Upper lobe of left lung (tissue), 6 donors: ENCODE data around the gene SYT7. TPM values are rescaled to one million over a fixed set of nuclear protein-coding genes. Genes with fewer than 3 reads are reported as not detected.

Experiments used
- ATAC-seq, 2 donors: fragments of 200-7000 bp; cut with Tn5 transposase; one replicate each; pipeline ENCODE4 v1.9.1; 2022; ENCODE audit warnings: mild to moderate bottlenecking in 2 of 2, moderate library complexity in 2 of 2; ENCODE audit not compliant: low FRiP score in 2 of 2
- DNase-seq, 2 donors: peaks; one replicate each; pipeline ENCODE4 v3.0.0-alpha.2; 2019 to 2020
- H3K27ac ChIP-seq, 4 donors: fragments of 200-600 bp; sonication (generic); one replicate each; pipeline ENCODE4 v1.5.1; 2016 to 2019
- H3K27me3 ChIP-seq, 4 donors: fragments of 200-600 bp; sonication (generic); one replicate each; pipeline ENCODE4 v1.5.1; 2017 to 2019
- H3K36me3 ChIP-seq, 4 donors: fragments of 200-600 bp; sonication (generic); one replicate each; pipeline ENCODE4 v1.5.1; 2016 to 2019
- H3K4me1 ChIP-seq, 4 donors: fragments of 200-600 bp; sonication (generic); one replicate each; pipeline ENCODE4 v1.5.1; 2018 to 2019
- H3K4me3 ChIP-seq, 4 donors: fragments of 200-600 bp; sonication (generic); one replicate each; pipeline ENCODE4 v1.5.1; 2017 to 2019; ENCODE audit warnings: mild to moderate bottlenecking in 2 of 4, moderate library complexity in 1 of 4
- H3K9me3 ChIP-seq, 4 donors: fragments of 200-600 bp; sonication (generic); one replicate each; pipeline ENCODE4 v1.5.1; 2018 to 2019
- EP300 ChIP-seq, 4 donors: sonication (generic); formaldehyde crosslinking; IDR thresholded peaks; one replicate each; pipeline ENCODE4 v1.5.1; 2017; ENCODE audit warnings: antibody characterized with exemption in 4 of 4, control low read depth in 2 of 4
- POLR2A ChIP-seq, 4 donors: fragments of 450-650 bp; IDR thresholded peaks; one replicate each; pipeline ENCODE4 v1.5.1; 2016 to 2017; ENCODE audit warnings: antibody characterized with exemption in 4 of 4, mild to moderate bottlenecking in 2 of 4
- POLR2AphosphoS5 ChIP-seq, 2 donors: sonication (generic); formaldehyde crosslinking; IDR thresholded peaks; one replicate each; pipeline ENCODE4 v1.5.1; 2017; ENCODE audit warnings: antibody characterized with exemption in 2 of 2
- WGBS, 2 donors: methylation state at CpG; one replicate each; pipeline ENCODE4 v1.1.5; 2017 to 2018; 5-methylcytosine and 5-hydroxymethylcytosine counted together
- total RNA-seq, 6 donors: library from RNA; depleted of rRNA in 4 of 6; stranded (reverse); fragments of >200 nt in 4 of 6; gene quantifications; one replicate each; pipeline versions ENCODE4 v1.1.0 to v1.2.1, GENCODE V29; 2016 to 2021
- TF ChIP-seq, protein P1 (sequence below), 6 experiments: fragments of 450-650 bp in 4 of 6; fragments of 200-600 bp in 2 of 6; sonication (generic) in 2 of 6; IDR thresholded peaks; one replicate each; pipeline ENCODE4 v1.5.1; 2016 to 2019; ENCODE audit warnings: antibody characterized with exemption in 6 of 6
- donor health status: DM: no; HTN: no; CAD: no; lungs with moderate emphysema.
- donor health status: DM: no; HTN: yes; CAD: no; lungs with severe emphysema.

Gene SYT7
- total RNA-seq, 6 donors from 2014 or later = 2.1 to 7.3 (median 4.9) TPM

DNA sequence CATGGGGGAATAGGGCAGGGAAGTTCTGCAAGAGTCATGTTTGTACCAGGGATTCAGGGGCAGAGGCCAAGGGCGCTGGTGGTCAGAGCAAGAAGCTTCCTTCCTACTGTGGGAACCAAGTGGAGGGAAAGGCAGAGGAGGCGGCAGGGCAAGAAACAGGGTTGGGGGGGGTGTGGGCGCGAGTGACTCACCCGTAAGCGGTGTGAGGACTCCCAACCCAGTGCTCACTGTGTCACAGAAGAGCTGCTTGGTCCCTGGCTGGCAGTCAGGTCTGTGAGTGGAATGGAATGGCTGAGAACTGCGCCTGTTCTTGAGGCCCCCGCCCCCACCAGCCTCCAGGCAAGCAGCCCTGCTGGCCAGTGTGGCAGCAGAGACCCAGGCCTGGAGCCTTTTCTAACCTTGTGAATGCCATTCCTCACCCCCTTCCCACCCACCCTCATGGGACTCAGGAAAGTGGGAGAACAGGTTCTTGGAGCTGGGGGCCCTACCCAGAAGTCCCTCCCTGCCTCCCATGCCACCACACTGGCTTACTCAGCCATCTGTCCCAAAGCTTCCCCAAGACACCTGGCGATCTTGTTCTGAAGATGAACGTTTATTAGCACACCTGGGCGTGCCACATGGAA lies 67.6 kb downstream of the SYT7 start:
- H3K27me3 ChIP-seq = peaks cover 0 to 28% (median 20%) of the 10 kb centered on the region in 4 donors
- no peaks in the 10 kb centered on the region for H3K36me3 ChIP-seq
- H3K4me3 ChIP-seq = no peak overlapping the region
- TF ChIP-seq EP300 (IDR thresholded peaks at IDR 0.05) = no peak
- no peak for TF ChIP-seq POLR2AphosphoS5 (IDR thresholded peaks at IDR 0.05)
- TF ChIP-seq POLR2A (IDR thresholded peaks at IDR 0.05) = no peak
- TF ChIP-seq, protein P1, sequence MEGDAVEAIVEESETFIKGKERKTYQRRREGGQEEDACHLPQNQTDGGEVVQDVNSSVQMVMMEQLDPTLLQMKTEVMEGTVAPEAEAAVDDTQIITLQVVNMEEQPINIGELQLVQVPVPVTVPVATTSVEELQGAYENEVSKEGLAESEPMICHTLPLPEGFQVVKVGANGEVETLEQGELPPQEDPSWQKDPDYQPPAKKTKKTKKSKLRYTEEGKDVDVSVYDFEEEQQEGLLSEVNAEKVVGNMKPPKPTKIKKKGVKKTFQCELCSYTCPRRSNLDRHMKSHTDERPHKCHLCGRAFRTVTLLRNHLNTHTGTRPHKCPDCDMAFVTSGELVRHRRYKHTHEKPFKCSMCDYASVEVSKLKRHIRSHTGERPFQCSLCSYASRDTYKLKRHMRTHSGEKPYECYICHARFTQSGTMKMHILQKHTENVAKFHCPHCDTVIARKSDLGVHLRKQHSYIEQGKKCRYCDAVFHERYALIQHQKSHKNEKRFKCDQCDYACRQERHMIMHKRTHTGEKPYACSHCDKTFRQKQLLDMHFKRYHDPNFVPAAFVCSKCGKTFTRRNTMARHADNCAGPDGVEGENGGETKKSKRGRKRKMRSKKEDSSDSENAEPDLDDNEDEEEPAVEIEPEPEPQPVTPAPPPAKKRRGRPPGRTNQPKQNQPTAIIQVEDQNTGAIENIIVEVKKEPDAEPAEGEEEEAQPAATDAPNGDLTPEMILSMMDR (IDR thresholded peaks at IDR 0.05) = no peak
- peaks cover 15 to 31% (median 24%) of the 10 kb centered on the region in 4 donors for H3K4me1 ChIP-seq
- 71 to 79% methylated on average over 8 to 11 of the region's 11 CpGs for WGBS, 2 donors
- ATAC-seq (no peak), DNase-seq (peak in 1 of 2 donors; percentile 53)
- no peak overlapping the region for H3K27ac ChIP-seq
- H3K9me3 ChIP-seq = no peaks in the 10 kb centered on the region

DNA sequence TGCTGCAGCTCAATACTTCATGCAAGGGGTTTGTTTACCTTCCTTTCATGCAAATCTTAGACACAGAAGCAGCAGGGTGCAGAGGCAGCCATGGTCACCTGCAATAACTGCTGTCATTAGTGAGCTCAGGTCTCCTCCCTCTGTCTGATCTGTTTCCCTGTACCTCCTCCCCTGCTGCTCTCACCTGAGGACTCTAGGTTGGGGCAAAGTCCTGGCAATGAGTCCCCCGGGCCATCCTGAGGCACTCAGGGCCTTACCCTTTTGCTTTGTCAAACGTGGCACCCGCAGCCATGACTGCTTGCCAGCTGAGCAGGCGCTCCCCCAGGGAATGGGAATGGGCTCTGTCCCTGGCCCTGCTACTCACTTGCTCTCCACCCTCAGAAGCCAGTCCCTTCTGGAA lies 68.4 kb downstream of the SYT7 start:
- H3K9me3 ChIP-seq = no peaks in the 10 kb centered on the region
- ATAC-seq (no peak), DNase-seq (no peak)
- peaks cover 0 to 36% (median 21%) of the 10 kb centered on the region in 4 donors for H3K27me3 ChIP-seq
- H3K4me1 ChIP-seq = peaks cover 19 to 38% (median 27%) of the 10 kb centered on the region in 4 donors
- no peak for TF ChIP-seq EP300 (IDR thresholded peaks at IDR 0.05)
- TF ChIP-seq POLR2A (IDR thresholded peaks at IDR 0.05) = no peak
- no peak for TF ChIP-seq POLR2AphosphoS5 (IDR thresholded peaks at IDR 0.05)
- TF ChIP-seq, protein P1 (IDR thresholded peaks at IDR 0.05) = no peak
- no peaks in the 10 kb centered on the region for H3K36me3 ChIP-seq
- no peak overlapping the region for H3K4me3 ChIP-seq
- 81% methylated on average over 4 of the region's 4 CpGs; no CpG with 5 or more reads in 1 of the 2 donors for WGBS, 2 donors
- H3K27ac ChIP-seq = no peak overlapping the region

DNA sequence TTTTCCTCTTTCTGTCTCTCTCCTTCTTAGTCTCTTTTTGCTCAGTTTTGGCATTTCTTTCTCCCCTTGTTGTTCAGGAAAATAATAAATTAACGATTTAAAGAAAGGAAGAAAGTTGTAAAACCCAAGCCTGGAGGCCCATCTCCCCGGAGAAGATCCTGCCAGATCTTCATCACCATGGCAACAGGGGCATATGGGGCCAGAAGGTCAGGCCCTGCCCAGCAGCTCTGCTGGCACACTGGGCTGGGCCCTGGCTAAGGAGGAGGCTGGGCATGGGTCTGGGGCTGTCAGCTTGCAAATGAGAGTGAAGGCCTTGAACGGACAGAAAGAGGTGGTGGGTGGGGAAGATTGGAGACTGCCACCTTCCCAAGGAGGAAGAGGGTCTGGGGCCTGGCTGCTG lies 69.5 kb downstream of the SYT7 start:
- Histone ChIP-seq H3K36me3 (no peaks in the 10 kb centered on the region), H3K9me3 (no peaks in the 10 kb centered on the region), H3K27ac (no peak overlapping the region), H3K4me3 (no peak overlapping the region), H3K27me3 (peaks cover 0 to 39% (median 23%) of the 10 kb centered on the region in 4 donors), H3K4me1 (peaks cover 19 to 31% (median 20%) of the 10 kb centered on the region in 4 donors)
- no peak for ATAC-seq
- DNase-seq = no peak
- 51 to 65% methylated on average over 3 of the region's 3 CpGs for WGBS, 2 donors
- TF ChIP-seq EP300 (IDR thresholded peaks at IDR 0.05) = no peak
- no peak for TF ChIP-seq POLR2A (IDR thresholded peaks at IDR 0.05)
- no peak for TF ChIP-seq POLR2AphosphoS5 (IDR thresholded peaks at IDR 0.05)
- TF ChIP-seq, protein P1 (IDR thresholded peaks at IDR 0.05) = no peak

DNA sequence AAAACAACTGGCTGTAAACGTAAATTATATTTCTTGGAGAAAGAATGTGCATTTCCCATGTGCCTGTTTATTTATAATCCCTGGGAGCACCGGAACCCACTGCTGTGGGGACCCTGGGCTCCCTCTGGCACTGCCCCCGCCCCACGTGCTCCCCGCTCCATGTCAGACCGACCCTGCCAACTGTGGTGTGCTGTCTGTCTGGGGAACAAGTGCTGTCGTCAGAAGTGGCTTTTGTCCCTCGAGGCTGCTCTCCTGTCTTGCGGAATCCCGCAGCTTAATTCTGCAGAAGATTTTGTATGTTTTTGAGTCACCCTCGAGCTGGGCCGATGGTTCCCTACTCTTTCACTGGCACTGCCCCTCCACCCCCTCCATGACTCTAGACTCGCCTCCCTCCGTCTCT lies 69.9 kb downstream of the SYT7 start:
- no peak overlapping the region for H3K27ac ChIP-seq
- H3K36me3 ChIP-seq = no peaks in the 10 kb centered on the region
- ATAC-seq (no peak), DNase-seq (peak in 1 of 2 donors; percentile 55)
- H3K4me3 ChIP-seq = no peak overlapping the region
- TF ChIP-seq EP300 (IDR thresholded peaks at IDR 0.05) = no peak
- WGBS, 2 donors = 73 to 81% methylated on average over 14 of the region's 14 CpGs
- H3K4me1 ChIP-seq = peaks cover 16 to 29% (median 19%) of the 10 kb centered on the region in 4 donors
- peaks cover 0 to 39% (median 23%) of the 10 kb centered on the region in 4 donors for H3K27me3 ChIP-seq
- H3K9me3 ChIP-seq = no peaks in the 10 kb centered on the region

DNA sequence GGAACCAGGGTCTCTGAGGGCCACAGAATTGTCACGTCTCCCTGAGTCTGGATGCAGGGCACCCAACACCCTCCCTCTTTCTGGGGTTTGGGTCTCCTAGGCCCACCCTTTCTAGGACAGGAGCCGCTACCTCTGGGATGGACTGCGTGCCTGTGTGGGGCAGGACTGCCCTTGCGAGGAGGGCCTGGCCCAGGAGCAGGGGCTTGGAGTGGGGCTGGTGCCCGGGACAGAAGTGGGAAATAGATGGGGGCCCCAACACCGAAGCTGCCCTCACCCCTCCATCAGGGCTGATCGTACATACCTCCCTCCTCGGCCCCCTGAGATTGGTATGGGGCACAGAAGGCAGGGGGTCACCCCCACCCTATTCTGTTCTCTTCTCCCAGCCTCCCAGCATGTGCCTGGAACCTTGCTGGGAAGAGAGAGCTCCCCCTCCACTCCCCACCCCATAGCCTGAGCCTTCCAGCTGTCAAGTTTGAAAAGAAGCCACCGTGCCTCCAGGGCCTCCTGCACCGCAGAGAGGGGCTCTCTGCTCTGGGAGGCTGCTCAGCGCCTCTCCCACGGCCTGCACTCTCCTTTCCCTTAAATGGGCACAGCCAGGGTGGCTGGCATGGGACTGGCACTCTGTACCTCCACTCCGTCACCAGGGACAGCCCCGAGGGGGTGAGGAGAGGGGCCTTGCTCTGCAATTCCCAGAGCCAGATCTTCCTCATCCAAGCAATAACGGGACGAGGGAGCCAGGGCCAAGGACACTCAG lies 70.5 kb downstream of the SYT7 start:
- peaks cover 0 to 39% (median 23%) of the 10 kb centered on the region in 4 donors for H3K27me3 ChIP-seq
- 82 to 85% methylated on average over 11 to 16 of the region's 16 CpGs for WGBS, 2 donors
- DNase-seq = no peak
- no peaks in the 10 kb centered on the region for H3K9me3 ChIP-seq
- no peak for TF ChIP-seq EP300 (IDR thresholded peaks at IDR 0.05)
- TF ChIP-seq POLR2AphosphoS5 (IDR thresholded peaks at IDR 0.05) = no peak
- TF ChIP-seq, protein P1 (IDR thresholded peaks at IDR 0.05) = no peak
- TF ChIP-seq POLR2A (IDR thresholded peaks at IDR 0.05) = no peak
- H3K27ac ChIP-seq = no peak overlapping the region
- no peak for ATAC-seq
- no peak overlapping the region for H3K4me3 ChIP-seq
- no peaks in the 10 kb centered on the region for H3K36me3 ChIP-seq
- H3K4me1 ChIP-seq = peaks cover 16 to 29% (median 19%) of the 10 kb centered on the region in 4 donors
